Adipose tissue (tissue), 3 donors: ENCODE results near the gene NME1. TPM values are rescaled to one million over a fixed set of nuclear protein-coding genes. Genes with fewer than 3 reads are reported as not detected.
"Not testable (repeated sequence)": the region's sequence is repeated elsewhere in the genome, so short reads cannot be mapped to it uniquely, and the experiment has no call there.

Experiments
- H3K27ac ChIP-seq: one replicate; pipeline ENCODE4 v1.5.1; 2013; ENCODE audit warnings: low read depth, low read length
- WGBS, 3 donors: extraction: QIAGEN DNeasy Blood & Tissue Kit; methylation state at CpG; one replicate each; pipeline ENCODE4 v1.1.7; 2013; 5-methylcytosine and 5-hydroxymethylcytosine counted together
- polyA plus RNA-seq, 3 donors: library from polyadenylated mRNA; stranded (reverse); fragments of 200-250 nt; gene quantifications; one replicate each; pipeline ENCODE4 v1.2.3, GENCODE V29; 2013
- donor health status: healthy with polysubstance abuse.
- donor health status: Bipolar disorder and iron deficiency.
- donor health status: healthy.

NME1 gene
- polyA plus RNA-seq, 3 donors = 72.9 to 131 (median 87.4) TPM

- H3K27ac ChIP-seq = no peak overlapping the region
- WGBS, 3 donors = 82 to 94% (median 90%) methylated on average over 3 of the region's 3 CpGs
Observed at GRCh38 chr17:51135956-51136355, 17.4 kb upstream of the NME1 start.

- WGBS, 3 donors = 91 to 99% (median 96%) methylated on average over 2 of the region's 2 CpGs
- H3K27ac ChIP-seq = no peak overlapping the region
Observed at GRCh38 chr17:51142597-51142996, 10.8 kb upstream of the NME1 start.

GRCh38 chr17:51144266-51145022 is 8.9 kb upstream of the NME1 start:
- H3K27ac ChIP-seq = no peak overlapping the region
- WGBS, 3 donors = 49 to 75% (median 74%) methylated on average over 5 to 6 of the region's 6 CpGs

GRCh38 chr17:51147650-51148049 is 5.7 kb upstream of the NME1 start:
- no peak overlapping the region for H3K27ac ChIP-seq
- 76 to 92% (median 77%) methylated on average over 4 of the region's 4 CpGs for WGBS, 3 donors

- H3K27ac ChIP-seq = no peak overlapping the region
- 92 to 100% (median 97%) methylated on average over 2 of the region's 2 CpGs for WGBS, 3 donors
Observed at GRCh38 chr17:51149163-51149562, 4.2 kb upstream of the NME1 start.

DNA sequence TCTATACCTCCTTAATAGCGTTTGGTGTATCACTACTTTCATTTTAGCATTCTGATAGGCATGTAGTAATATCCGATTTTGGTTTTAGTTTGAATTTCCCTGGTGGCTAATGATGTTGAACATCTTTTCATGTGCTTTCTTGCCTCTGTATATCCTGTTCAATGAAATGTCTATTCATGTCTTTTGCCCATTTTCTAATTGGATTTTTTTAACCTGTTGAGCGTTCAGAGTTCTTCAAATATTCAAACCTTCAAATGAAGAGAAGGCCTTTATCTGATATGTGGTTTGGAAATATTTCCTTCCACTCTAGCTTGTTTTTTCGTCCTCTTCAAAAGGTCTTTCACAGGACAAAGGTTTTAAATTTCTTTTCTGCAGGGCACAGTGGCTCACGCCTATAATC is 2.4 kb upstream of the NME1 start:
- 86 to 90% (median 87%) methylated on average over 5 of the region's 5 CpGs for WGBS, 3 donors
- no peak overlapping the region for H3K27ac ChIP-seq

GRCh38 chr17:51152766-51153209 is 571 bp upstream of the NME1 start:
- 5 to 15% (median 15%) methylated on average over 8 of the region's 8 CpGs for WGBS, 3 donors
- H3K27ac ChIP-seq = no peak overlapping the region

DNA sequence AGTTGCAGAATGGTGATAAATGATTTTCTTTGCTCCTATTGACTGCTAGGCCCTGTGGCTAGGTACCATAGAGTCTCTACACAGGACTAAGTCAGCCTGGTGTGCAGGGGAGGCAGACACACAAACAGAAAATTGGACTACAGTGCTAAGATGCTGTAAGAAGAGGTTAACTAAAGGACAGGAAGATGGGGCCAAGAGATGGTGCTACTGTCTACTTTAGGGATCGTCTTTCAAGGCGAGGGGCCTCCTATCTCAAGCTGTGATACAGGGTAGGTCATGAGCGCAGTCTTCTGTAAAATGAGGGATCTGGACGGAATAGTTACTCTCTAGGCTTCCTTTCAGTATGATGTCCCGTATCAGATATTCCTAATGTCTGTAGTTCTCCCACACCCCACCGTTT is 817 bp downstream of the NME1 start:
- 11 to 16% (median 14%) methylated on average over 6 of the region's 6 CpGs for WGBS, 3 donors
- H3K27ac ChIP-seq = no peak overlapping the region

DNA sequence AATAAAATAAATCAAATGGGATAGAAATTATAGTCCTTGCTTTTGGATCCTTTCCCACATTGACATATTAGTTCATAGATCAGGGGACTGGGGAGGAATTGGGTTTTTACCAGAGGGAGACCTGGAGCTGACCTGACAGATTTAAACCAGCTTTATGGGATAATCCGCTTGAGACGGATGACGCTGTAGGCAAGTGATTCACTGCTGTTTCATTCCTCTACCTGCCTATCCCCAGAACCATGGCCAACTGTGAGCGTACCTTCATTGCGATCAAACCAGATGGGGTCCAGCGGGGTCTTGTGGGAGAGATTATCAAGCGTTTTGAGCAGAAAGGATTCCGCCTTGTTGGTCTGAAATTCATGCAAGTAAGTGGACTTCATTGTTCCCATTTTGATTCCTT is 2.1 kb downstream of the NME1 start:
- WGBS, 3 donors = 95 to 96% (median 95%) methylated on average over 8 of the region's 8 CpGs
- no peak overlapping the region for H3K27ac ChIP-seq

DNA sequence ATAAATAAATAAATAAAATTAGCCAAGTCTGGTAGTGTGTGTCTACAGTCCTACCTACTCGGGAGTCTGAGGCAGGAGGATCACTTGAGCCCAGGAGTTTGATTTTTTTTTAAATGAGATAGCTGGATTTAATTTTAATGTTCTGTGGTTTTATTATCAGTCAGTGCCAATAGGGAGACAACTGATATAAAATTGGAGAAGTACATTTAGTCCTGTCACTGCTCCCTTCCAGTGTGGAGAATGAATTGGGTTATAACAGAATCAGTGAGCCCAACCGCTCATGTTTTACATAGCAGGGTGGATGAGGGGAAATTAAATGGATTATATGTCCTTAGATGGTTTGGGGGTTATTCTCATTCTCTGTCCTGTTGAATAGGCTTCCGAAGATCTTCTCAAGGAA is 6.2 kb downstream of the NME1 start:
- WGBS, 3 donors = 96 to 98% (median 96%) methylated on average over 3 of the region's 3 CpGs
- no peak overlapping the region for H3K27ac ChIP-seq

DNA sequence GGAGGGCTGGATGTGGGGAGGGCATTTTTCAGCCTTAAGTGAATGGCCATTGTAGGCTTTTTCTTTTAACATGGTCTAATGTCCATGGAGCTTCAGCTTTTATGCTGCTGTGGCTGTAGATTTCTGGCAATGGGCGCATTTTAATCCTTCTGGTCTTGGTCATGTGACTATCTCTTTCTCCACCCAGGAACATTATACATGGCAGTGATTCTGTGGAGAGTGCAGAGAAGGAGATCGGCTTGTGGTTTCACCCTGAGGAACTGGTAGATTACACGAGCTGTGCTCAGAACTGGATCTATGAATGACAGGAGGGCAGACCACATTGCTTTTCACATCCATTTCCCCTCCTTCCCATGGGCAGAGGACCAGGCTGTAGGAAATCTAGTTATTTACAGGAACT is 8.2 kb downstream of the NME1 start:
- no peak overlapping the region for H3K27ac ChIP-seq
- 56 to 82% (median 75%) methylated on average over 3 of the region's 3 CpGs for WGBS, 3 donors

- 54 to 75% (median 74%) methylated on average over 16 of the region's 16 CpGs for WGBS, 3 donors
- H3K27ac ChIP-seq = no peak overlapping the region
Observed at GRCh38 chr17:51164911-51165679, 11.7 kb downstream of the NME1 start.

- peak overlapping the region; percentile 29 for H3K27ac ChIP-seq
- 10 to 13% (median 11%) methylated on average over 17 to 21 of the region's 21 CpGs for WGBS, 3 donors
Observed at GRCh38 chr17:51165680-51166197, 12.4 kb downstream of the NME1 start.

- peak within 1 kb of the TSS; percentile 29 for H3K27ac ChIP-seq
- 0 to 1% (median 0%) methylated on average over 61 to 97 of the region's 98 CpGs for WGBS, 3 donors
Observed at GRCh38 chr17:51166198-51166986, 13.0 kb downstream of the NME1 start, which contains the start of gene NME2. TSS of gene NME2 (plus strand) at chr17:51166411. CDS start at chr17:51166831, 420 bp downstream.

DNA sequence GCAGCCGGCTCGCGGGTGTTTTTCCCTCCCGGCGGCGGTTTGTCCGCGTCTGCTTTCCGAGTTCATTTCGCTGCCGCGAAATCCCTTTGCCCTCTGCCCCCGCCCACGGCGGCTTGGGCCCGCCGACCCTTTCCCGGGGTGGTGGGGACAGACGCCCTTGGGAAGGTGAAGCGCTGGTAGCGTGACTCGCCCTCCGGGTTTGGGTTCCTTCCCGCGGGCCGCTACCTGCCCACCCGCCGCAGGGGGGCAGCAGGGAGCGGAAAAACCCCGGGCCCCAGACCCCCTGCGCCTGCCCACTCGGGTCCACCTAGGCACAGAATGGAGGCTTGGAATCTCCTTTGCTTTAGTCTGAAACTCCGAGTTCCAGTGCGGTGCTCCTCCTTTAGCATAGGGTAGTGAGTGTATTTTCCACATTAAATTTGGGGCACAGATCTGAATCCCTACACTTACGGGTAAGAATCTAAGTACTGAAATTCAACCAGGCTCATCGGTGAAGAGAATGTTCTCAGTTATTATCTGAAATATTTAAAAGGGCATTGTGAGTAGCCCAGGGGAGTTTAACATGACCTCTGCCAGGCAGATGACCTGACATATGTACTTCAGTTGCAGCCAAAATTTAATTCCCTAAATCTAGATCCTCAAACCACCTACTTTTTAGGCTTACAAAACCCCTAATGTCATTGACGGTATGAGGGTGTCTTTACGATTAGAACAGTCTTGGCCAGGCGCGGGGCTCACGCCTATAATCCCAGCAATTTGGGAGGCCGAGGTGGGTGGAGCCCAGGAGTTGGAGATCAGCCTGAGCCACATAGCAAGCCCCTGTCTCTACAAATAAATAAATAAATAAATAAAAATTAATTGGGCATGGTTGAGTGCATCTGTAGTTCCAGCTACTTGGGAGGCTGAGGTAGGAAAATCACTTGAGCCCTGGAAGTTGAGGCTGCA is 13.9 kb downstream of the NME1 start:
- no peak overlapping the region for H3K27ac ChIP-seq
- 16 to 17% (median 17%) methylated on average over 41 to 42 of the region's 42 CpGs for WGBS, 3 donors

DNA sequence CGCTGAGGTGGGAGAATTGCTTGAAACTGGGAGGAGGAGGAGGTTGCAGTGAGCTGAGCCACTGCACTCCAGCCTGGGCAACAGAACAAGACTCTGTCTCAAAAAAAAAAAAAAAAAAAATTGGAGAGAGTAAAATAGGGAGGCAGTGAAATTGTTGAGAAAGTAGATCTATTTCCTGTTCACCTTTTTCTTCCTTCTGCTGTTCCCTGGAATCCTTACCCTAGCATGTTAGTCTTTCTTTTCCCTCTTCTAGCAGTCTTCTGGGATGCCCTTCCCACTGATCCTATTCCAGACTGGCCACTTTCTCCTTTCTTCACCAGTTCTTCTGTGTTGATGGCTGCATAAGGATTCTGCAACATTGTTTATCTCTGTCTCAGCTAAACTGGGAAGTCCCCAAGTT is 16.0 kb downstream of the NME1 start:
- WGBS, 3 donors = 90 to 92% (median 92%) methylated on average over 1 of the region's 1 CpG

DNA sequence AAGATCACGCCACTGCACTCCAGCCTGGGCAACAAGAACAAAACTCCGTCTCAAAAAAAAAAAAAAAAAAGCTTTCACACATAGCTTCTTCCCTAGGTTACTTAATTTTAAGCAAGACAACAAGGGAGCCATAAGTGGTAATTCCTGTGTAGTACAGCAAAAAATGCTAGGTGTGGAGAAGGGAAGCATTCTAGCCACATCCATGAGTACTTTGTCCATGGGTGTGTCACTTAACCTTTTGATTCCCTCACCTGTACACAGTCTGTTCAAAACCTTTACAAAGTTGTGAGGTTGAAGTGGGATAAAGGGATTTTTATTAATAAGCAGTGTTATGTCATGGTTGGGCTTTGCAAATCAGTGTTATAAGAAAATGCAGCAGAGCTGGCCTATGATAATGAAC is 17.4 kb downstream of the NME1 start:
- H3K27ac ChIP-seq = no peak overlapping the region
- 81 to 95% (median 86%) methylated on average over 2 of the region's 2 CpGs for WGBS, 3 donors

More for the DNA sequence above, 16.0 kb downstream of the NME1 start:
- H3K27ac ChIP-seq = no peak overlapping the region

- H3K27ac ChIP-seq = not testable (repeated sequence)
- 86 to 98% (median 96%) methylated on average over 9 of the region's 9 CpGs for WGBS, 3 donors
Observed at GRCh38 chr17:51172030-51172429, 18.7 kb downstream of the NME1 start.
